GM18508 (cell line): ENCODE measurements around the gene DCPS.
"Not testable (repeated sequence)": the region's sequence is repeated elsewhere in the genome, so short reads cannot be mapped to it uniquely, and the experiment has no call there.

Experiments used
- ATAC-seq: cut with Tn5 transposase; IDR thresholded peaks from one replicate; pipeline ENCODE4 v1.9.1; 2021; ENCODE audit warnings: moderate number of reproducible peaks; ENCODE audit not compliant: insufficient read depth, unreplicated experiment

DCPS gene, protein sequence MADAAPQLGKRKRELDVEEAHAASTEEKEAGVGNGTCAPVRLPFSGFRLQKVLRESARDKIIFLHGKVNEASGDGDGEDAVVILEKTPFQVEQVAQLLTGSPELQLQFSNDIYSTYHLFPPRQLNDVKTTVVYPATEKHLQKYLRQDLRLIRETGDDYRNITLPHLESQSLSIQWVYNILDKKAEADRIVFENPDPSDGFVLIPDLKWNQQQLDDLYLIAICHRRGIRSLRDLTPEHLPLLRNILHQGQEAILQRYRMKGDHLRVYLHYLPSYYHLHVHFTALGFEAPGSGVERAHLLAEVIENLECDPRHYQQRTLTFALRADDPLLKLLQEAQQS

DNA sequence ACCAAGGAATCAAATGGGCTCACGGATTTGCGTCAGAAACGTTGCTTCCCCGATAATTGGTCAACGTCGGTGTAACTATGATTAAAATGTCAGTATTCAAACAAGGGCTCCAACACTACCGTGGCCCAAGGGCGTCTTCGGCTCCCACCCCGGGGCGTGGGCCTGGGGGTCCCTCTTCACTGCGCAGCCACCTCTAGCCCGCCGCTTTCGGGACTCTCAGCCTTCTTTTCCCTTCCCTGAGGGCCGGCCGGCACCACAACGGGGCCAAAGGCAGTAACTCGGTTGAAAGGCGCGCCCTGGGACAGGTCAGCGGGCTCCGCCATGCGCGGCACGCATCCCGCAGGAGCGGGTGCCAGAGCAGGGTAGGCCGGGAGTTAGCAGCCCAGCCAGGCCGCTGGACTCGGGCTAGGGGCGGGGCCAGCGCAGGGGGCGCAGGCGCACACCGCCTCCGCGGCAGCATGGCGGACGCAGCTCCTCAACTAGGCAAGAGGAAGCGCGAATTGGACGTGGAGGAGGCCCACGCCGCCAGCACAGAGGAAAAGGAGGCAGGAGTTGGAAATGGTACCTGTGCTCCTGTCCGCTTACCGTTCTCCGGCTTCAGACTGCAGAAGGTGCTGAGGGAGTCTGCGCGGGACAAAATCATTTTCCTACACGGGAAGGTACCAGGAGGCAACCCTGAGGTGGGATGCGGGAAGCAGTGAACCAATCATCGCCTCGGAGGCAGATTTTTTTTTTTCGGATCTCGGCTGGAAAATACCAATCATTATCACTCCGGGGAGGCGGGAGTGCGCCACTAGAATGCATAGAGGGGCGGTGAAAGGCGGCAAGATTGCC lies at the start of gene DCPS:
Gene DCPS (plus strand): TSS at position 438 of the 834 bp plus-strand sequence. CDS start 21 bp downstream, at position 459.
- peak; percentile 52 for ATAC-seq

GRCh38 chr11:126254819-126255218 lies 49.0 kb upstream of the DCPS start:
- ATAC-seq, result no peak

DNA sequence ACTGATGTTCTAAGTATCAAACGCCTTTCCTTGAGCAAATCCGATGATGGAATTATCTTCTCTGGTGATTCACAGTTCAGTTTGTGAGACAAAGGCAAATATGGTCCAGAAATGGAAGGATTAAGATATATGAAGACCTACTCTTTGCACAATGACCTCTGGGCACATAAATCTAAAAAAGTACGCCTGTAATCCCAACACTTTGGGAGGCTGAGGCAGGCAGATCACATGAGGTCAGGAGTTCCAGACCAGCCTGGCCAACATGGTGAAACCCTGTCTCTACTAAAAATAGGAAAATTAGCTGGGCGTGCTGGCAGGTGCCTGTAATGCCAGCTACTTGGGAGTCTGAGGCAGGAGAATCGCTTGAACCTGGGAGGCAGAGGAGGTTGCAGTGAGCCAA lies 48.4 kb upstream of the DCPS start:
- not testable (repeated sequence) for ATAC-seq

DNA sequence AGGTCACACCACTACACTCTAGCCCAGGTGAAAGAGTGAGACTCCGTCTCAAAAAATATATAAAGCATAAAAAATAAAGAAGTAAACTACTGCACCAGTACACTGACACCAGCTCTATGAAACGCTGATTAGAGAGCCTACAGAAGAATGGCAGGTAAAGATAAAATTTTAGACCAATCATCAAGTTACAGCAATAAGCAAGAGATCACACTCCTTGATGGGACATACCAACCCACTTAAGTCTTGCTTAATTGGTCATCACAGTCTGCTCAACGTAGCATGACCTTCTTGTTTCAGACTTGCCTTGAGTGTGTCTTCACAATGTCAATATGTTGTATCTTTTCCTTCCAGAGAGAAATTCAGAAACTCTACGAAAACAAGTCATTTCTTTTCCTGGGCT lies 47.6 kb upstream of the DCPS start:
- ATAC-seq, result no peak

DNA sequence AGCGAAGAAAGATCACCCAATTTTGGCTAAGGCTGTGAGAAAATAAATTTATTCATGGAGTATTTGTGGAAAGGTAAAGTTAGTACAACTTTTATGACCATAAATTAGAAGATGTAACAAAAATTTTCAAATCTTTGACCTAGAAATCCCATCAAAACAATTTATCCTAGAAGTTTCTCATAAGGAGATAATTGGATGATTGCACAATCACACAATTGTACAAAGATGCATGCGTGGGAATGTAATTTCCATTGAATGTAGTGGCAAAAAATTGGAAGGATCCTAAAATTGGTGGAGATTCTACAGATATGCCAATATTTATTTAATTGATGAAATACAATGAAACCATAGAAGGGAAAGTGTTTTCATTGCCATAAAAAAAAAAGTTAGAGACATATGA lies 46.7 kb upstream of the DCPS start:
- no peak for ATAC-seq

- no peak for ATAC-seq
Measured at GRCh38 chr11:126257764-126258163, 46.1 kb upstream of the DCPS start.

DNA sequence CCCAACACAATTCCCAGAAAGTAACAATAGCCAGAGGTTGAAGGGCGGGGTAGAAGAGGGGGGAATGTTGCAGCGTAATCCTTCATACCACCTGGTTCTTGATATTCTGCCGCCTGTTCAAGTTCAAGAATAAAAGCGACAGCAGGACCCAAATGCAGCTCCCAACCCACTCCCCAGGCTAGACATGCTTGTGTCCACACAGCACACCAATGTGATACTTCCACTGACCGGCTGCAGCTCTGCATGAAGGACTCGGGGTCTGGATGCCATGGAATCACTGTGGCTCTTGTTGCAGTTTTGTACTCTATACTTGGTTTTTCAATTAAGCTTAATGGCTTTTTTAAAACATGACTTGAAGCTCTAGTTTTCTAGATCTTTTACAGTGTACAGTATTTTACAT lies 41.6 kb upstream of the DCPS start:
- ATAC-seq, result no peak

GRCh38 chr11:126263489-126263888 lies 40.4 kb upstream of the DCPS start:
- no peak for ATAC-seq

- no peak for ATAC-seq
Measured at GRCh38 chr11:126265811-126266210, 38.0 kb upstream of the DCPS start.

DNA sequence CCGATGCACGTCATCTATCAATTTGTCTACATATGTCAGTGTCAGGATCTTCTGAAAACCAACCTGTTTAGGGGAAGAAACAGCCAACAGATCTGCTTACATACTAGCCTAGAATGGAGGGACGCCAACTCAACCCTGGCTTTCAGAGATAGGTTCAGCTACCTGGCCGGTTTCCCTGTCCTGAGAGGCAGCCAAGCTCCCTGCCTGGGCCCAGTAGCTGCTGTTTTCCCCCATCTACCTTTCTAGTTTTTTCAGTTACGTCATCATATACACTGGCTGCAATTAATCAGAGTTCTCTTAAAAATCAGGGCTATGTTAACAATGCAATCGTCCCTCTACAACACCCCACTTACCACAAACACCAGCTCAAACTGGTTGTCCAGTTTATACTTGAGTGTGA lies 36.2 kb upstream of the DCPS start:
- ATAC-seq, result no peak

DNA sequence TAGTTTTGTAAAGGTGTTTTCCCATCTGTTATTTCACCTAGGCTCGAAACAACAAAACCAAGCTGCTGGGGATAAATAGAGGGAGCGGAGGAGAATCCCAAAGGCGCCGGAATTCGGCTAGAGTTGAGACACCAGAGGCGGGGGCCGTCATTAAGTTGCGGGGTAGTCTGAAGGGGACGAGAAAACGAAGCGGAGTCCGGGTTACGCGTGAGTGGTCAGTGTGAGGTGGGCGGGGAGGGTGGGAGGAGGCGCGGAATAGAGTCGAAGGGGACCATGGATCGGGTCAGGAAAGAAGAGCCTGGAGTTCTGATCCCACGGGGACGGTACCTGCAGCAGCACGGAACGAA lies 35.5 kb upstream of the DCPS start:
- no peak for ATAC-seq

GRCh38 chr11:126268708-126269579 lies 34.9 kb upstream of the DCPS start, which contains the start of the genes FOXRED1 and SRPRA:
Gene FOXRED1, plus strand, starts transcription at chr11:126269154. Its CDS starts 53 bp downstream, at chr11:126269207.
Gene SRPRA, minus strand, starts transcription at chr11:126268895. Its CDS starts 91 bp downstream, at chr11:126268804.
- peak; percentile 90 for ATAC-seq

DNA sequence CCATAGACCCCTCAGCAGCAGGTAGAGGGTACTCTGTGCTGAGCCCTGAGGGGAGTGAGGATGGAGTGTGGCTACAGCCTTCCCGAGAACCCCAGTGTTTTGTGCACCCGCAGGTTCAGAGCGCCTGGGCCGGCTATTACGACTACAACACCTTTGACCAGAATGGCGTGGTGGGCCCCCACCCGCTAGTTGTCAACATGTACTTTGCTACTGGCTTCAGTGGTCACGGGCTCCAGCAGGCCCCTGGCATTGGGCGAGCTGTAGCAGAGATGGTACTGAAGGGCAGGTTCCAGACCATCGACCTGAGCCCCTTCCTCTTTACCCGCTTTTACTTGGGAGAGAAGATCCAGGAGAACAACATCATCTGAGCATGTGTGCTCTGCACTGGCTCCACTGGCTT lies 26.5 kb upstream of the DCPS start:
- ATAC-seq, result no peak

DNA sequence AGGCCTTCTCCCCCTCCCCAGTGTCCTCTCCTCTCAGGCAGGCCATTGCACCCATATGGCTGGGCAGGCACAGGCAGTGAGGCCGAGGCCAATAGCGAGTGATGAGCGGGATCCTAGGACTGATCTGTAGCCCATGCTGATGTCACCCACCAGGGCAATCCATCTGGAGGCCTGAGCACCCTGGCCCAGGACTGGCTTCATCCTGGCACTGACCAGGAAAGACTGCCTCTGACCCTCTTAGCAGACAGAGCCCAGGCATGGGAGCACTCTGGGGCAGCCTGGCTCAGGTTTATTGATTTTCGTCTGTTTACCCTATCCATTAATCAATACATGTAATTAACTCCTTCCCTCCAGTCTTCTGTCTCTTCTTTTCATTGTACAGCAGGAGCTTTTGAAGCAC lies 26.1 kb upstream of the DCPS start:
- no peak for ATAC-seq

DNA sequence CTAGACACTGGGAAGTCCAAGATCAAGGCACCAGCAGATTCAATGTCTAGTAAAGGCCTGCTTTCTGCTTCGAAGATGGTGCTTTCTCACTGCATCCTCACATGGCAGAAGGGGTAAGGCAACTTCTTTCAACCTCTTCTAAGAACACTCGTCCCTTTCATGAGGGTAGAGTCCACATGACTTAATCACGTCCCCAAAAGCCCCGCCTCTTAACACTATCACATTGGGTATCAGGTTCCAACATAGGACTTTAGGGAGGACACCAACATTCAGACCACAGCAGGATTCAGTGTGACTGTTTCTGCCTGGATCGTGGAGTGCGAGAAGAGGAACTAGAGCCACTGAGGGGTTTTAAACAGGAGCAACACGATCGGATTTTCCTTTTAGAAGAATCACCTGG lies 24.7 kb upstream of the DCPS start:
- ATAC-seq, result no peak

DNA sequence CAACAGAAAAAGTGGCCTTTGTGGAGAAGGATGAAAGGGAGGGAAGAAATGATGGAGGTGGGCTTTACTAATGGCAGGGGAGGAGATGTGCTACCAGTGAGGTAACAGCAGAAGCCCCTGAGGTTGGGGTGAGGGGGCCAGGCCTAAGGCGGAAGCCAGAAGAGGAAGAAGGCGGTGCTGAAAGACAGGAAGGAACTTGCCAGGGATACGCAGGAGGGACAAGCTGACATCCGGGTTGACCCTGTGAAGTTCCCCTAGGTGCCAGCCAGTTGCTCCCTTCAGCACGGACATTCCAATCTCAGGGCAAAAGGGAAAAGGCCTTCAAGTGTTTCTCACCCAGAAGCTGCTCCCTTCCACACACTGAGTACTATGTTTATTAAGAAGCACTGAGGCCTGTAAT lies 23.3 kb upstream of the DCPS start:
- no peak for ATAC-seq

GRCh38 chr11:126281245-126281644 lies 22.6 kb upstream of the DCPS start:
- no peak for ATAC-seq

GRCh38 chr11:126281666-126282175 lies 22.1 kb upstream of the DCPS start:
- no peak for ATAC-seq

DNA sequence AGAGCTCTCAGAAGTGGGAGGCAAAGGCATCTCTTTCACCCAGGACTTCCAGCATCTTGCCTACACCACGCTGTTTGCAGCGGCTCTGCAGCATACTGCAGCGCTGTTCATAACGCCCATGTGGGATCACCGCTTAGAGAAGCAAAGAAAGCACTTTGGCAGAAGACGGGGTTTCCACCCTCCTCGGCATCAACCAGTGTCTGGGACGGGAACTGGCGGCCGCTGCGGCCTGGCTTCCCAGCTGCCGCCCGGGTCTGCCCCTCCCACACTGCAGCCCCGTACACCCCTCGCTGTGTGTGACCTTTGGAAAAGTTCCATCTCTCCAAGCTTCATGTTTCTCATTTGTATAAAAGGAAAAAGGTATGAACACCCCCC lies 21.5 kb upstream of the DCPS start:
- ATAC-seq, result no peak
